ENCODE measurements around the gene ZNF343. TPM values are rescaled to one million over a fixed set of nuclear protein-coding genes. Genes with fewer than 3 reads are reported as not detected.

ZNF343 gene
- total and polyA plus RNA-seq, 12 donors, result 5.8 to 13.0 (median 9.4) TPM

- no peak overlapping the region for H3K27ac ChIP-seq
- H3K4me3 ChIP-seq, result no peak overlapping the region
- peaks cover 0 to 75% of the 10 kb centered on the region in 2 donors for H3K36me3 ChIP-seq (replicated peaks in 1 of 2)
- WGBS, 4 donors, result 88 to 92% (median 89%) methylated on average over 4 of the region's 4 CpGs
- intact Hi-C loops (cut with DNase I), result no loop called here
- TF ChIP-seq POLR2A (IDR thresholded peaks at IDR 0.05) (no peak), CTCF (IDR thresholded peaks at IDR 0.05) (no peak)
- H3K27me3 ChIP-seq, result no peaks in the 10 kb centered on the region
- H3K9me3 ChIP-seq (replicated peaks in 1 of 3), result no peaks in the 10 kb centered on the region
- no peak for DNase-seq
- H3K4me1 ChIP-seq (replicated peaks in 1 of 2), result no peaks in the 10 kb centered on the region
Observed at GRCh38 chr20:2460752-2461424, 47.8 kb downstream of the ZNF343 start.

- no peak for TF ChIP-seq POLR2A (IDR thresholded peaks at IDR 0.05)
- no peak for TF ChIP-seq CTCF (IDR thresholded peaks at IDR 0.05)
- WGBS, 4 donors, result 45 to 75% (median 64%) methylated on average over 1 of the region's 1 CpG
- Histone ChIP-seq H3K27ac (no peak overlapping the region), H3K4me3 (no peak overlapping the region), H3K9me3 (replicated peaks in 1 of 3) (no peaks in the 10 kb centered on the region), H3K36me3 (replicated peaks in 1 of 2) (peaks cover 0 to 68% of the 10 kb centered on the region in 2 donors), H3K4me1 (replicated peaks in 1 of 2) (no peaks in the 10 kb centered on the region), H3K27me3 (no peaks in the 10 kb centered on the region)
- DNase-seq, result no peak
- intact Hi-C loops (cut with DNase I), result loop anchor here in 1 of 2 donors (10.0 kb wide), 2 partner anchors 255 to 355 kb away; partner anchors contain the start of gene STK35
Observed at GRCh38 chr20:2459981-2460751, 48.5 kb downstream of the ZNF343 start.

- H3K36me3 ChIP-seq (replicated peaks in 1 of 2), result peaks cover 0 to 56% of the 10 kb centered on the region in 2 donors
- H3K27me3 ChIP-seq, result no peaks in the 10 kb centered on the region
- intact Hi-C loops (cut with DNase I), result loop anchor here in 1 of 2 donors (10.0 kb wide), 2 partner anchors 254 to 354 kb away; partner anchors contain the start of gene STK35
Observed at GRCh38 chr20:2458919-2459499, 49.7 kb downstream of the ZNF343 start.

More at GRCh38 chr20:2458919-2459499, 49.7 kb downstream of the ZNF343 start:
- WGBS, 4 donors, result 92 to 98% (median 97%) methylated on average over 3 of the region's 3 CpGs
- DNase-seq, result no peak
- no peak for TF ChIP-seq POLR2A (IDR thresholded peaks at IDR 0.05)
- no peak for TF ChIP-seq CTCF (IDR thresholded peaks at IDR 0.05)
- no peaks in the 10 kb centered on the region for H3K4me1 ChIP-seq (replicated peaks in 1 of 2)
- H3K4me3 ChIP-seq, result no peak overlapping the region
- no peaks in the 10 kb centered on the region for H3K9me3 ChIP-seq (replicated peaks in 1 of 3)
- no peak overlapping the region for H3K27ac ChIP-seq
